DMS79 treated with DMSO at 0.1 percent for 48 hours (cell line): ENCODE data around the gene ODAD4.
"Not testable (repeated sequence)": the region's sequence is repeated elsewhere in the genome, so short reads cannot be mapped to it uniquely, and the experiment has no call there.

Experiments used
- DNase-seq: peaks from one replicate; lab custom pipeline; 2025; lab: John Stamatoyannopoulos, UW

The ODAD4 gene

DNA sequence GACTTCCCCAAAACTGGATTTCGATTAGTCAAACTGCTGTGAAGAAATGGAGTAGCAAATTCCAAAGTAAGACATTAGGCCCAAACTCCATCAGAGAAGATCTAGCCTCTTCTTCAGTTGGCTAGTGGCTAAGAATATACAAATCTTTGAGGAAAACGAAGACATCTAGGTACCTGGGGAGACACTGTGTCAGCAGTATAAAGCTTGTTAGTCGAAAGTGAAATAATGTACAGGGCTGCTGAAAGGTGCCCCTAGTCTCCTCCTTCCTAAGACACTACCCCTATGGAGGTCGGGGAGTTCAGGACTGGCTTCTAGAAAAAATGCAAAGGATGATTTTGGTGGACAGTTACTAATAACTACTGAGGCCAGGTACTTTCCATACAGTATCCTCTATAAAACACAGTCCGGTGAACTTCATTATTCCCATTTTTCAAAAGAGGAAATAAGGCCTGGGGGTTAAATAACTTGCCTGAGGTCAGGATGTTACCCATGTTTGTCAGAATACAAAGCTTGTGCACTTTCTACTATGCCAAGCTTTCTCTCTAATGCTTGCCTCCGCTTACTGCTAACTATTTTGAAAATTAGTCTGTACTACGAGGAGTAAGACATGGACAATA lies 71.9 kb downstream of the ODAD4 start:
- DNase-seq: no peak

DNA sequence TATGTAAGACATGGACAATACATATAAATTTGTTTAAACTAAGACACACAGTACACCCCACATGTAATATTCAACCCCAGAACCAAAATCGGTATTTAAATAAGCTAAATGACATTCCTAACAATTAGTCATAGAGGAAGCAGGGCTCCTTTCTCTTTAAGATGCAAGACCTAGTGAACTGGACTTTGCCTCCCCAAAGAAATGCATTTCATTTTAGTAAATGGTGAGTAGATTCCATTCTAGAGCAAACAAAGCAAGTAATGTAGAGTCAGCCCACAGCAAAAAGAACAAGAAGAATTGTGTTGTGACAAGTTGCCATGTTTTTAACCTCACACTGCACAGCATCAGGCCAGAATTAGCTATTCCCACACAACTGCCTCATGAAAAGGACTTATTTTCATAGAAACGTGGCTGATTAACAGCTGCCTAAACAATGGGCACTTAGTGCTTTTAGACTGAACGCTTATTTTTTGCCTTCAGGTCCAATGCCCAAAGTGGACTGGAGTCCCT lies 72.4 kb downstream of the ODAD4 start:
- DNase-seq: no peak

DNA sequence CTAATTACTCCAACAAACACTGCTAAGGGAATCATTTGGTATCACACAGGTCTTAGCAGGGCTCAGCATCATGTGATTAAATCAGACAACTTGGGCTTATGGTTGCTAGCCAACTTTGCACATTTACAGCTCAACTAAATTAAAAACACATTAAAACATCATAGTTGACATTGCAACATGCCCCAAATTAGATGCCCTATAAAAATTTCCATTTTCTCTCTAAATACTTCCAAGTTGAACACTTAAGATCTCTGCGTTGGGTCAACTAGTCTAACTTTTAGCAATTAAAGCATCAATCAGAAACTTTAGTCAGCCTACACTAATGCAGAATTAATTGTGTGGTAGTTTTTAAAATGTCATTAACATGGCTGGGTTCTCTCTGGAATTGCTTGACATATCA lies 74.7 kb downstream of the ODAD4 start:
- DNase-seq: no peak

DNA sequence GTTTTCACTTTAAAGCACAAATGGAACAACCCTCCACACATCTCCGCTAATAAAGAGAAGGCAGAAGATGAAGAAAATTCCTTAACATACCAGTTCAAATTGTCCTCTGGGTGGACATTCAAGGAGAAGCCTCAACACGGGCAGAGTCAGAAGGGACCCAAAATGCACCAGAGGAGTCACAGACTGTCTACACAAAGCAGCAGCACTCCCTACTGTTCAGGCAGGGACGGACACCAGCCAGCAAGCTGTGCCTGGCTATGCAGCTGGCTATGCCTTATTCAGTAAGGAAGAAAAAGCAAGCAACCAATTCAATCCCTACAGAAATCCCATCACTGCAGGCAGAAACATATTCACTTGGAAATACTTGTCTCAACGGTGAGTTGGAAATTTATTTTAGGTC lies 78.8 kb downstream of the ODAD4 start:
- no peak for DNase-seq

DNA sequence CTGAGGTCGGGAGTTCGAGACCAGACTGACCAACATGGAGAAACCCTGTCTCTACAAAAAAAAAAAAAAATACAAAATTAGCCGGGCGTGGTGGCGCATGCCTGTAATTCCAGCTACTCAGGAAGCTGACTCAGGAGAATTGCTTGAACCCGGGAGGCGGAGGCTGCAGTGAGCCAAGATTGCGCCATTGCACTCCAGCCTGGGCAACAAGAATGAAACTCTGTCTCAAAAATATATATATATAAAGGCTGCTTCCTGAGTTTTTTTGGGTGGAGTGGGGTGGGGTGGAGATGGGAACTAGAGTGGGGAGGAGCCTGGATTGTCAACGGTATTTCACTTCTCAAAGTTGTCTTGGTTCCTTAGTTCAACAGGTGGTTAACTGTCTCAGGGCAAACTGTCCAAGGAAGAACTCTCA lies 79.9 kb downstream of the ODAD4 start:
- not testable (repeated sequence) for DNase-seq

DNA sequence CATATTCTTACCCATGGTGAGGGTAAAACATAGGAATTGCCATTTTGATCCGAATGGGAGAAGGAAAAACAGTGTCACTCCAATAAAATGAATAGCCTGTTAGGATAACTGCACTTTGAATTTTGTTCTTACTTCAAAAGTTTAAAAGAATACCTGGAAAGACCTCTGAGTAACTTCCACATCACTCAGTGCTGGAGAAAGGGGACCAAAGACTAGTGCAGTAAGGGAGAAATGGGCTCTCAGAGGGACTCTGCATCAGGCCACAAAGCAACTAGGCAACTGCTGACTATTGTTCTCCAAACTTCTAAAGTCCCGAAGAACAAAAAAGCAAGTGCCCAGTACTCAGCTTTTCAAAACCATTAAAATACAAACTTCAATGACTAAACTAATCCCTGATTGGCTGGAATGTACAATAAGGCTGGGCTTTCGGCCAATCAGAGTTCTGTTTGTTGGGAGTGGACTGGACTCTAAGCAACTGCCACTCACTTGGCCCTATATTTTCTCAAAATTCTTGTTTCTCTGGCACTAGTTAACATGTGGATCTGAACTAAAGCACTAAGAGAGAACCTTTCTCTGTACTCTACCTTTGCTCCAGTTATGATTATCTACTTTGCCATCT lies 80.6 kb downstream of the ODAD4 start:
- no peak for DNase-seq

DNA sequence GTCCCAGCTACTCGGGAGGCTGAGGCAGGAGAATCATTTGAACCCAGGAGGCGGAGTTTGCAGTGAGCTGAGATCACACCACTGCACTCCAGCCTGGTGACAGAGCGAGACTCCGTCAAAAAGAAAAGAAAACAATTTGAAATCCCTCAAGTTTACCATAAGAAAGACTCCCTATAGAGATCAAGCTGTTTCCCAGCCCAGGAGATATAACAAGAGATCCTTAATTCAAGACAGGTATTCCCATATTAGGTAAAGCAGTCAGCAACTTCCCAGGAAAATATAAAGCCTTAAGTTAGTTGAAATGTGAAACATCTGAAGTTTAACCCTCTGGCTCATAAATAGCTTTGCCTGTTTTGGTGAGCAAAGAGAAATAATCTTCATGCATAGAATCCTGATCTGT lies 81.9 kb downstream of the ODAD4 start:
- DNase-seq: not testable (repeated sequence)

DNA sequence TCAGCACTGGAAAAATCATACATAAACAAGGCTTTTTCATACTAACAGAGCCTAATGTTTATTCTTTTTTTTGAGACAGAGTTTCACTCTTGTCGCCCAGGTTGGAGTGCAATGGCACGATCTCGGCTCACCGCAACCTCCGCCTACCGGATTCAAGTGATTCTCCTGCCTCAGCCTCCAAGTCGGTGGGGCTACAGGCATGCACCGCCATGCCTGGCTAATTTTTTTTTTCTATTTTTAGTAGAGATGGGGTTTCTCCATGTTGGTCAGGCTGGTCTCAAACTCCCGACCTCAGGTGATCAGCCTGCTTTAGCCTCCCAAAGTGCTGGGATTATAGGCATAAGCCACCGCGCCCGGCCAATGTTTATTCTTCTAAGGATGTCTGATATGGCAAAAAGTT lies 83.3 kb downstream of the ODAD4 start:
- DNase-seq: not testable (repeated sequence)
